ENCODE data around the gene GFRA1. TPM values are rescaled to one million over a fixed set of nuclear protein-coding genes. Genes with fewer than 3 reads are reported as not detected.

Gene GFRA1
- total and polyA plus RNA-seq, 2 of the 8 experiments (the other 6 are each of a cell fraction or from before 2014, with no cell fraction given): 1.1 to 2.0 TPM

DNA sequence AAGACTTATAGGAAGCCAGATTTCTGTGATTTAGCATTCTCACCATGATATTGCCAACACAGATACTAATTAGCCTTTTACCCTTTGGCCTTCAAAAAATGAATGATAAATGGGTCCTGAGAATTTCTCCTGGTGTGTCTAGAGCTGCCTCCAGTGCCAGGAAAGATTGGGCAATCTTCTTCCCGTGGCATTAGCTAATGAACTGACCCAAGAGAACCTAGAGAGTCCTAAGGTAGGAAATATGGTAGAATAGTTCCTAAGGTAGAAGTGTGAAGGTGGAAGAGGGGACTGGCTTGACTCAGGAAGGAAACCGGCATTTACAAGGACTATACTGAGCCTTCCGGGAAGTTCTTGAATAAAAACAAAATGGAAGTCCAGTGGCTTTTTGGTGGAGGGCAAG, 133.1 kb downstream of the GFRA1 start:
- Histone ChIP-seq H3K79me1 (ENCODE audit: low read depth, low read length) (no peaks in the 10 kb centered on the region), H3K4me2 (ENCODE audit: insufficient read depth in 1 of 2, low read depth in 2 of 2, low read length in 2 of 2) (no peak overlapping the region), H3K4ac (replicated peaks; ENCODE audit: insufficient read length, low read depth, low read length) (no peak overlapping the region), H3K4me1 (replicated peaks in 1 of 4; ENCODE audit: control insufficient read depth in 3 of 4, insufficient read depth in 4 of 4, low read length in 3 of 4) (peaks cover 0 to 4% (median 0%) of the 10 kb centered on the region in 4 experiments; a peak in 2 of 7 replicates), H3K23me2 (ENCODE audit: low read depth, low read length) (no peaks in the 10 kb centered on the region), H3K14ac (ENCODE audit: insufficient read length) (no peak overlapping the region), H2AFZ (ENCODE audit: low read length) (no peak overlapping the region), H4K8ac (ENCODE audit: extremely low read depth, insufficient read depth, low read length) (no peak overlapping the region), H2BK5ac (ENCODE audit: low read depth, low read length) (no peak overlapping the region), H3K27me3 (replicated peaks in 1 of 4; ENCODE audit: control insufficient read depth in 3 of 4, extremely low read depth in 1 of 4, insufficient read depth in 3 of 4, low read length in 3 of 4) (no peaks in the 10 kb centered on the region), H3K23ac (ENCODE audit: insufficient read length) (no peak overlapping the region), H3K27ac (ENCODE audit: low read depth, low read length) (no peak overlapping the region), H4K5ac (ENCODE audit: insufficient read length, low read depth, low read length) (no peak overlapping the region), H3K79me2 (ENCODE audit: control insufficient read depth in 1 of 2, insufficient read depth in 2 of 2, low read length in 2 of 2) (no peaks in the 10 kb centered on the region), H2BK12ac (ENCODE audit: low read depth, low read length) (no peak overlapping the region), H2BK15ac (ENCODE audit: low read length) (no peak overlapping the region), H2BK120ac (replicated peaks; ENCODE audit: low read depth, low read length) (no peak overlapping the region), H3K9me3 (ENCODE audit: insufficient read depth in 2 of 2, low read depth in 1 of 2, low read length in 1 of 2) (no peaks in the 10 kb centered on the region), H2BK20ac (ENCODE audit: low read length) (no peak overlapping the region), H3K18ac (ENCODE audit: extremely low read depth, low read length) (no peak overlapping the region), H3K56ac (replicated peaks; ENCODE audit: insufficient read length, low read depth, low read length) (no peak overlapping the region), H2AK5ac (ENCODE audit: low read depth, low read length) (no peak overlapping the region), H3K9ac (replicated peaks in 1 of 4; ENCODE audit: extremely low read depth in 1 of 4, low read depth in 3 of 4, low read length in 3 of 4) (no peak overlapping the region), H4K20me1 (replicated peaks in 1 of 2; ENCODE audit: control insufficient read depth in 1 of 2, insufficient read depth in 2 of 2, low read length in 2 of 2) (no peaks in the 10 kb centered on the region), H3K36me3 (ENCODE audit: control insufficient read depth in 2 of 4, insufficient read depth in 4 of 4, low read length in 3 of 4) (no peaks in the 10 kb centered on the region), H3K4me3 (ENCODE audit: extremely low read depth in 1 of 4, insufficient read depth in 2 of 4, low read depth in 3 of 4, low read length in 4 of 4) (no peak overlapping the region), H4K91ac (replicated peaks; ENCODE audit: insufficient read length, low read length) (no peak overlapping the region)
- FAIRE-seq (no peak), DNase-seq (ENCODE audit: low read depth in 1 of 2, low spot score in 2 of 2) (no peak)
- ChIA-PET CTCF (ENCODE audit: partially characterized antibody) (interaction anchor here (0.6 to 2.3 kb wide), 4 partner anchors 13 to 521 kb away, joined by 3 to 10 read pairs (median 4); no protein-coding TSS in a partner anchor), POLR2A (ENCODE audit: partially characterized antibody) (no interaction called here)
- 63% methylated on average over 3 of the region's 3 CpGs; no CpG with 5 or more reads in 1 of the 2 experiments for WGBS, 2 experiments (ENCODE audit: extremely low coverage in 1 of 2, insufficient coverage in 1 of 2, insufficient read length in 1 of 2, insufficient replicate concordance in 2 of 2, low coverage in 1 of 2, low lambda C conversion rate in 2 of 2, missing lambda C conversion rate in 1 of 2)
- TF ChIP-seq RNF2 (IDR thresholded peaks at IDR 0.05; ENCODE audit: borderline replicate concordance, low read depth, low read length, missing control alignments, poor library complexity, severe bottlenecking): no peak
- no peak for TF ChIP-seq GABPA (IDR thresholded peaks at IDR 0.05; ENCODE audit: borderline replicate concordance, insufficient read depth, low read length)
- no peak for TF ChIP-seq CTBP2 (IDR thresholded peaks at IDR 0.05; ENCODE audit: borderline replicate concordance, insufficient read depth, insufficient read length, low read length)
- no peak for TF ChIP-seq EP300 (IDR thresholded peaks at IDR 0.05; ENCODE audit: borderline replicate concordance in 1 of 2, low read depth in 2 of 2, low read length in 2 of 2)
- no peak for TF ChIP-seq TBP (IDR thresholded peaks at IDR 0.05; ENCODE audit: low read depth, low read length)
- no peak for TF ChIP-seq GTF2F1 (IDR thresholded peaks at IDR 0.05; ENCODE audit: borderline replicate concordance, low read depth, low read length)
- no peak for TF ChIP-seq NANOG (IDR thresholded peaks at IDR 0.05; ENCODE audit: insufficient read depth, low read depth, low read length, poor library complexity, severe bottlenecking)
- no peak for TF ChIP-seq SP2 (IDR thresholded peaks at IDR 0.05; ENCODE audit: low read length)
- no peak for TF ChIP-seq TCF12 (IDR thresholded peaks at IDR 0.05; ENCODE audit: low read depth, low read length)
- TF ChIP-seq NRF1 (IDR thresholded peaks at IDR 0.05; ENCODE audit: low read depth, low read length): no peak
